Upper lobe of left lung (tissue), 4 donors: ENCODE results near the gene GABPB1.

Source experiments
- CTCF ChIP-seq, 6 experiments: fragments of 450-650 bp in 4 of 6; fragments of 200-600 bp in 2 of 6; sonication (generic) in 2 of 6; IDR thresholded peaks; one replicate each; pipeline ENCODE4 v1.5.1; 2016 to 2019; ENCODE audit warnings: antibody characterized with exemption in 6 of 6
- EP300 ChIP-seq, 4 donors: sonication (generic); formaldehyde crosslinking; IDR thresholded peaks; one replicate each; pipeline ENCODE4 v1.5.1; 2017; ENCODE audit warnings: antibody characterized with exemption in 4 of 4, control low read depth in 2 of 4
- POLR2A ChIP-seq, 4 donors: fragments of 450-650 bp; IDR thresholded peaks; one replicate each; pipeline ENCODE4 v1.5.1; 2016 to 2017; ENCODE audit warnings: antibody characterized with exemption in 4 of 4, mild to moderate bottlenecking in 2 of 4
- POLR2AphosphoS5 ChIP-seq, 2 donors: sonication (generic); formaldehyde crosslinking; IDR thresholded peaks; one replicate each; pipeline ENCODE4 v1.5.1; 2017; ENCODE audit warnings: antibody characterized with exemption in 2 of 2

- no peak for TF ChIP-seq POLR2AphosphoS5 (IDR thresholded peaks at IDR 0.05)
- no peak for TF ChIP-seq CTCF (IDR thresholded peaks at IDR 0.05)
- TF ChIP-seq POLR2A (IDR thresholded peaks at IDR 0.05) = no peak
- TF ChIP-seq EP300 (IDR thresholded peaks at IDR 0.05) = no peak
These were observed 33.3 kb downstream of the GABPB1 start for GRCh38 chr15:50321680-50322210.
